ENCODE results near the gene RYR2.

RYR2 gene

DNA sequence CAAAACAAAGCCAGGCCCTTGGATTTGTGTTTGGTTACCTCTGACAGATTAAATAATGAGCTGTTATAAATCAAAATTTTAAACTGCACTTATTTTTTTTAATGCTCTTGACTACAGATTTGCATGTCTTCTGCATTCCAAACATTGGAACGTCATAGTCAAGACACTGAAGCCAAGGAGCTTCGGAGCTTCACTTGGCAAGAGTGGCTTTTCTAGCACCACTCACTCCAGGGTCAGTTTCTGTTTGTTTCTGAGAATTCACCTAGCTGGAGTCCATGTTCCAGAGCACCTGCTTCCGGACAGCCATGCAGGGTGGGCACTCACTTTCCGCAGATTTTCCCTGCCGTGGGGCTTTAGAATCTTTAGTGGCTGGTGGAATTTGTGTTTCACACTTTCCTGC lies 645.8 kb downstream of the RYR2 start:
- no peak for DNase-seq

DNA sequence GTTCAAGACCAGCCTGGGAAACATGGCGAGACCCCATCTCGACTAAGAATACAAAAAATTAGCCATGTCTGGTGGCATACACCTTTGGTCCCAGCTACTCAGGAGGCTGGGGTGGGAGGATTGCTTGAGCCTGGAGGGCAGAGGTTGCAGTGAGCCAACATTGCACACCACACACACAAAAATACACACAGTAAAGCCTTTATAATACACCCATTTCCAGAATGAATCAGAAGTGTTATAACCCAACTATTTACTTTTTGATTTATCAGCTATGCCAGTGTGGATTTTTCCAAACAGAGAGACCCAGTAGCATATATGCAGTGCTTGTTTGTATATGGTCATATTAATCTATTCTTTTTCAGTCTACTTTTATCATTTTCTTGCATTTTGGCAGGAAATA lies 648.7 kb downstream of the RYR2 start:
- no peak for DNase-seq

DNA sequence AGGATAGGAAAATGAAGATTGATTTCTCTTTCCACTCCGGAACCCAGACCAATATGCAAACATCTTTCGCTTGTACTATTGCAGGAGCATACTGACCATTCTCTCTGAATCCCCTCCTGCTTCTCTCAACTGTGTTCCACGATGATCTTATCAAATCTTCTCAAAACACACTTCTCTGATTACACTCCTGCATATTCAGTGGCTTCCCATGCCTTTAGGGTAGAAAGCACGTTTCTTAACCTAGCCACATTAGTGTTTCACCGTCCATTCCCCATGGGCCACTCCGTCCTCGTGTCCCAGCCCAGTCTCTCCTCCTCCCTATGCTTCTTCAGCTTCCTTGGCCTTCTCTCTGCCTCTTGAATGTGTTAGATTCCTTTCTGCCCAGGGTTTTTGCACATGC lies 650.3 kb downstream of the RYR2 start:
- DNase-seq, result no peak

DNA sequence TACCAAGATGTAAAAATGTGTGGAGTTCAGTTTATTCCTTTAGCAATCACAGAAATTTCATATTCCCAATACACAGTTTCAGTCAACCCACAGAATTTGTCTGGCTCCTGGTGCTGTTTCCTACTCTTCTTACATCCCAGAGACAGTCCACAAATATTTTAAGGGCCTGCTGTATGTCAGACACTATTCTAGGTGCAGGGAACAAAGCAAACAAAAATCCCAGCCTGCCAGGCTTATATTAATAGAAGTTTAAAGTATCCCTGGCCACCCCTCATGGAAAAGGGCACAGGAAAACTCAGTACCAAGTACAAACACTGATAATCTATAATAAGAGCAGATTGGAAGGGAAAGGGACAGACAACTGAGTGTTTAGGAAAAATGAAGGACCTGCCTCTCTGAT lies 653.9 kb downstream of the RYR2 start:
- no peak for DNase-seq

DNA sequence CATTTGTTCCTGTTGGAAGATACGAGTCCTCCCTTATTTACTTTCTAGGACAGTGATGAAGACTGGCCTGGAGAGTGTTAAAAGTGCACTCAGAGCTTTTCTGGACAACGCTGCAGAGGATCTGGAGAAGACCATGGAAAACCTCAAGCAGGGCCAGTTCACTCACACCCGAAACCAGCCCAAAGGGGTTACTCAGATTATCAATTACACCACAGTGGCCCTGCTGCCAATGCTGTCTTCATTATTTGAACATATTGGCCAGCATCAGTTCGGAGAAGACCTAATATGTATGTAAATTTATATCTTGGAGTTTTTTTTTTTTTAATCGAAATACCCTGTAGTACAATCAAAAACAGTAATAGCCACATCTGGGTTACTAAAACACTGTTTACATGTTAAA lies 658.2 kb downstream of the RYR2 start:
- DNase-seq, result no peak

DNA sequence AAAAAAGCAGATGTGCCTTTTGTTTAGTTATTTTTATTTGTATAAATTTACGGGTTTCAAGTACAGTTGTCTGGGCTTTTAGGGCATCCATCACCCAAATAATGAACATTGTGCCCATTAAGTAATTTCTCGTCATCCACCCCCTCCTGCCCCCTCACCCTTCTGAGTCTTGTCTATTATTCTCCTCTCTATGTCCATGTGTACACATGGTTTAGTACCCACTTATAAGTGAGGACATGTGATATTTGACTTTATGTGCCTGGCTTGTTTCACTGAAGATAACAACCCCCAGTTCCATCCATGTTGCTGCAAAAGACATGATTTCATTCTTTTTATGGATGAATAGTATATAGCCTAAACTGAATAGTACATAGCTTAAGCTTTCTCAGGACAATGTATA lies 659.5 kb downstream of the RYR2 start:
- DNase-seq, result no peak

DNA sequence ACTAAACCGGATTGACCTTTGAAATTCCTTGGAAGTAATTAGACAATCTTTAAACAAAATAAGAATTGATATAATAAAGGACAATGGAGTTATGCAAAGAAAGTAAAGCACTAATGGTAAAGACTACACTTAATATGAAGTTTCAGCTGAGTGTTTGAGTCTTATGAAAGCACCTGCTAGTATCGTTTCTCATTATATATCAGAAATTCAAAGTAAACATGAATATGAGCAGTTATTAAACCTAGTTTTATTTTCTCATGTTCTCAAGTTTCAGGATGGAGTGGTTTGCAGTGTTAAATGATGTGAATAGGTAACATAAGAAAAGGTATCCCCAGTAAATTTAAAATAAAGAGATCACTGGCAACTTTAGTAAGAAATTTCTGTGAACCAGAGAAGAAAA lies 660.2 kb downstream of the RYR2 start:
- DNase-seq, result no peak

DNA sequence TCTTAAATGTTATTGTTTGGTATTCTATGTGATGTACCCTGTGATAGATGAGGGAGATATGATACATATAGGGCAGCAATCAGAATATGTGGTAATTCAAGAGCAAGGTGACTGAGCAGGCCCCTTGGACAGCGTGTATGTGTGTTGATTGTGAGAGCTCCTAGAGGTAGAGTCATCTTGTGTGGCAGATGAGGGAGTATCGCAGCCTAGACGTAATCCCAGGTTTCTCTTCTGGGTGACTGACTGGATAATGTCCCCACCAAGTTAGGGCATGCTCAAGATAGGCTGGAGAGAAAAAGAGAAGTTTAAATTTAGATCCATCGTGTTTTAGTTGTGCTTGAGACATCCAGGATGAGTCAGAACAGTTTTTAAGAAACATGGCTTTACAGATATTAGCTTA lies 663.5 kb downstream of the RYR2 start:
- DNase-seq, result no peak

DNA sequence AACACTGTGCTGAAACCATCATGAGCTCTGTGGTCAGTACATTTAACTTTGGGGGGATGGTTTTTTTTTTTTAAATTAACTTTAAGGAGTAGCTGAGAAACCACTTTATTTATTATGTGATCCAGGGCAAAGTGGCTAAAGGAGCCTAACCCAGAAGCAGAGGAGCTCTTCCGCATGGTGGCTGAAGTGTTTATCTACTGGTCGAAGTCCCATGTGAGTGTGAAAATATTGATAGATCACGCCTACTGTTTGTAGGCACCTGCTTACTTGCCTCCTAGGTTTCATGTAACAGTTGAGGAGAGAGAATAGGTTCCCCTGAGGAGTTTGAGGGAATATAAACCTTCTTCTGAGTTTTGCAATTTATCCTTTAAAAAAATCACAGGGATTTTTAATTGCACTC lies 667.4 kb downstream of the RYR2 start:
- DNase-seq, result no peak

DNA sequence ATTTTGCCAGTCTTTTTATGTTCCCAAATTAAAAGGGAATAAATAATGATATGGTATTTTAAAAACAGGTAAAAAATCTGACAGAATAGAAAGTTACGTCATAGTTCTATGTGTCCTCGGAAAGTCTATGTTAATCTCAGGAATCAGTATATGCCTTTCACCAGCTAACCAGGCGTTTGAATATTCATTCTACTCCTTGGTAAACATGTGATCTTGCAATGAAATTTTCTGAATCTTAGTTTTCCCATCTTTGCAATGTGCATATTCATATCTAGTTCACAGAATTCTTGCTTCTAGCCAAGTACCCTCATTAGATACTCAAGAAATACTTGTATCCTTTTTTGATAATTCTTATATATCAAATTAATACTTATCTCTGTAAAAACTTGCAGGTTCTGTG lies 669.3 kb downstream of the RYR2 start:
- no peak for DNase-seq

DNA sequence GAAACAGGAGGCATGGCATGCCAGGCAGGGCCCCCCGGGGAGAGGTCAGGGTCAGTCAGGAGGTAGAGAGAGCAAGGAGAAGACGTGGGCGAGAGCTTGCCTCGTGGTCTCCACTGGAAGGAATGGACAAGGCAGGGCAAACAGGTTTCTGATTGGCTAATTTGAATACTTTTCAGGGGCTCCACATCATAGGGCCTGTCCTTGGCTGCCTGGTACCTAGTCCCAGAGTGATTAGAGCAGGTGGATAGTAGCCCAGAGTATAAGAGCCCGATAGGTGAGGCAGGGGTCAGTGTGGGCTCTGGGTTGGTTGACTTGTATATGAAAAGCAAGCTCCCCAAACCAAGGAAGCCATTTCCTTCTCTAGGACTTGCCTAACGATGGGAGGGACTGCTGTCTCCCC lies 670.1 kb downstream of the RYR2 start:
- no peak for DNase-seq

DNA sequence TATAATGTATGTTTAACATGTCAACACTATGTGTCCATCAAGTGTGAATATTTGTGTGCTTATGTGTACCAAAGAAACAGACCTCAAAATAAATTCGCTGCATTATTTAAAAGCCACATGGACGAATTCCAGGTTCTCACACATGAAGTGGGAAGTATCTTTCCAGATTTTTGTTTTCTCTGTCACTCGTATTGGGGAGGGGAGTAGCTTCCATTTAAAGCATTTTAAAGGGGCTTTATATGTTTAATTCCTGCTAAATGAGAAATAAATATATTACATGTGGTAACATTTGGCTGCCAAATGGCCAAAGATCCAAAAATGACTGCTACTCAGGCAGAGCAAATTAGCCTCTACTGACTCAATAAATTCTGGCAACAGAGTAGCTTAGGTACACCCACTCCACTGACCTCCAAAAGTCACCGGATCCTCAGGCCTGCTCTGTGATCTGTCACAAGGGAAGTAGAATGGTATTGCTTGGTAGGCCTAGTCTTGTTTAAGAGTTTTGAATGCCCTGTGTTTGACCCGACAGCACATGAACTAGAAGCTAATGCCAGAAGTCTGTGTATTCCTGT lies 670.7 kb downstream of the RYR2 start:
- DNase-seq, result no peak

DNA sequence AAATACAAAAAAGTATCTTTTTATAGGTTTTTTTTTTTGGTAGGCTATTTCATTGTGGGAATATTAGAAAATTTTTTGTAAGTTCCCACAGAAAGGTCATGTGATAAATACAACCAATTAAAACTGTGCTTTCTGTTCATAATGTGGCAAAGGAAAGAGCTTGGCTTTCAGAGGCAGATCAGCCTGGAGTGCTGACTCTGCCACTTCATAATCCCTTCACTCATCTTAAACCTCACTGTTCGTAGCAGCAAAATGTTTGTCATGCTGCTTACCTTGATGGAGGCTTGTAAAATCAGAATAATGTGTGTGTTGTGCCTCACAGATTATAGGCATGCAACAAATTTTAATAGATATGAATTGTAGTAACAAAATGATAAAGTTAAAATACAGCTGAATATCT lies 671.9 kb downstream of the RYR2 start:
- no peak for DNase-seq

DNA sequence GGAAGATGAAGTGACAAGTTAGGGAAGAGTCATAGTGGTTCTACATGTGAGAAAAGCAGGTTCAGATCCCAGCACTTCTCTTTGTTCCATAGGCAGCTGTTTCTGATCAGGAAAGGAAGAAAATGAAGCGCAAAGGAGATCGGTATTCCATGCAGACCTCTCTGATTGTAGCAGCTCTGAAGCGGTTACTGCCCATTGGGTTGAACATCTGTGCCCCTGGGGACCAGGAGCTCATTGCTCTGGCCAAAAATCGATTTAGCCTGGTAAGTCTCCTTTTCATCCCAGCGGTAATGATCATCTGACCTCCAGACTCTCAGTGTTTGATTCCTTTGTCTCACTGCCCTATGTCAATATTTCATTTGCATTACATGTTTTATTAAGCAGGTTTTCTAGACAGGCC lies 675.1 kb downstream of the RYR2 start:
- DNase-seq, result no peak

DNA sequence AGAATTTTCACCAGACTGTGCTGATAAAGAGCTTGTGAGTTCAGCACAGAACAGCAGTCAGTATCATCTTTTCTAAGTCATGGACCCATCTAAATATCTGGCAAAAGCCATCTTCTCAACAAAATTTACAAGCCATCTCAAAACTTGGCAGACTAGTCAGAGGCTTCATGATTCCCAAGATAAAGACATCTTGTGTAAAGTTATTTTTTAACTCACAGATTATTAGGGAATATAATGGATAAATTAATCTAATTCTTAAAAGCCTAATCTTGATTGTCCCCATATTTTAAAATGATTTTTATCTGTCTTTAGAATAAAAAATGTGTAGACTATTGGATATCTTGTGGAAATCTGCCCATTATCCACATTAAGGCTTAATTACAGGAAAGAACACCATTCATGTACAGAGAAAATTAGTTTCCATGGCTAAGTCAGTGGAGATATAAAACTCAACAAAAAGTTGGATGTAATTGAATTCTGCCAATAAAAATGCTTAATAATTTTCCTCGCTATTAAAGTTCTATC lies 688.9 kb downstream of the RYR2 start:
- DNase-seq, result no peak

DNA sequence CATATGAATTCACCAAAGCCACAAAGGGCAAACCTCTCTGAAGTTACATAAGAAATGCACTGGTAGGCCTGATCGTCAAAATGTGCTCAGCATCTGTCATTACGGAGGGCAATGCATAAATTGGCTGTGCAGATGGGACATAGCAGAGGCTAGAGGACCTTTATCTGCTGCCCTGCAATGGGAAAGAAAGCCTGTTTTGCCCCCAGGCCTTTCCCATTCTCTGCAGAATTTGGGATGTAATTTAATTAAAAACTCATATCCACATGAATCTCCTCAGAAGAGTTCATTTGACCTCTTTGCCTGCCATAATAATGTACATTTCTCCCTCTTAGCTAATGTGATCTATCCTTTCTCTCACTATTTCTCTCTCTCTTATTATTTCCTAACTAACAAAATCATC lies 690.7 kb downstream of the RYR2 start:
- no peak for DNase-seq

DNA sequence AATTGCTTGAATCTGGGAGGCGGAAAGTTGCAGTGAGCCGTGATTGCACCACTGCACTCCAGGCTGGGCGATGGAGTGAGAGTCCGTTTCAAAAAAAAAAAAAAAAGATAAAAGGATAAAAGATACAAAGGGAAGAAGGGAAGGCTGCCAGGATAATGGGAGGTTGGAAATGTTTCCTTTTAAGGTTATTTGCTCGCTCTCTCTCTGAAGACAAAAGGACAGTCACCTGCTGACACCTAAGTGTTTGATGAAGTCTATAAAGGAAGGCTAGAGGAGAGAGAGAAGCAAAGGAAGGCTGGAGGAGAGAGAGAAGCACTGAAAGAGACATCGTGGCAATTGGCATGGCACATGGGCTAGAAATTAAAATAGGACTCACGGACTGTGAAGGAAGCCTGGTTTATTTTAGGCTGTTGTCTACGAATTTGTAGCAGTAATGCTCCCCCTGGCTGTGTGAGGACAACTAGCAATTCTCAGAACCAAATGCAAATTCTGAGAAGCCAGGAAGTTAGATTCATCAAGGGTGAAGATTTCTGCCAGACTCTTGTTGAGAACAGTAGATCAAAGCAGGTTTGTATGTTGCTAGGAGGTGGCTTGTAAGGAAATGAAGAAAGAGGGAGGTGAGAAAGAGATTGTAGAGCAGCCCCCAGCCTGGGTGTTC lies 694.5 kb downstream of the RYR2 start:
- no peak for DNase-seq

DNA sequence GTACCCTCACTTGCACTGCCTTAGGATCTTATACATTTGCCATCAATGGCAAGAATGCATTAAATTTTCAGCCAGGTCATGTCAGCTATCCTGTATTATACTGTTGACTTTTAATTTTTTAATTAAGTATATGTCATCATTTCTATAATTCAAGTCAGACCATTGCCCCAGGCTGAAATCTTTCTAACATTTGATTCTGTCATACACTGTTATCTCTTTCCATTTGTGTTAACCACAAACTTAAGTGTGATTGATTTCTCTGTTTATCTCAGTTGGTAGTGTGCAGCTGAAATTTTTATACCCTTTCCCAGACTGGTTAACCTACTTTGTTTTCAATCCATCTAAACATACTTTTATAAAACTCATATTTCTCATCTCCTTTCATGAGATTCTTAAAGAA lies 695.5 kb downstream of the RYR2 start:
- DNase-seq, result no peak

DNA sequence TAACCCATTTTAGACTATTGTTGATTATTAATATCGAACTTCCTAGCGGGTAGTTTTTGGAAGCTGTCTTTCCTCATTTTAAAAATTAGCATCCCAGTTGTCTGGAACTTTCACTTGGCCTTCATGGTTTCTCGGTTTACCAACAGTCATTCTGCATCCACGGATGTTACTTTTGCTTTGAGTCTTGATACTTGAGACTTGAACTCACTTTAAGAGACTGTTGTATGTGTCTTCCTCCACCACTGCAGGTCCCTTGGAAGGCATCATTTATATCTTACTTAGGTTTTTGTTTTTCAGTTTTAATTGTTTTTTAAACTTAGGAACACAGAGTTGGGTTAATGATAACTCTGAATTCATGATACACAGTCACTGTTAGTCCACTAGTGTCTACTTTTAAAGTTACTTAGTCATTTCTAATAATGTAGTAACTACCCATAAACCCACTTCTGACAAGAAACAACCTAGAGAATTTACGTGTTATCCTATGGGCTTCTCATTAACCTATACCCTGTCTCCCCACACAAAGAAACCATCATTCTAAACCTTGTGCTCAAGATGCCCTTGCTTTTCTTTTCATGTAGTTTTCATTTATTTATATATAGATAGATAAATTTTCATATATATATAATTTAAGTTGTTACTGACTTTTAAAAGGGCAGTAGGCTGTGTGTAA lies 696.1 kb downstream of the RYR2 start:
- no peak for DNase-seq

DNA sequence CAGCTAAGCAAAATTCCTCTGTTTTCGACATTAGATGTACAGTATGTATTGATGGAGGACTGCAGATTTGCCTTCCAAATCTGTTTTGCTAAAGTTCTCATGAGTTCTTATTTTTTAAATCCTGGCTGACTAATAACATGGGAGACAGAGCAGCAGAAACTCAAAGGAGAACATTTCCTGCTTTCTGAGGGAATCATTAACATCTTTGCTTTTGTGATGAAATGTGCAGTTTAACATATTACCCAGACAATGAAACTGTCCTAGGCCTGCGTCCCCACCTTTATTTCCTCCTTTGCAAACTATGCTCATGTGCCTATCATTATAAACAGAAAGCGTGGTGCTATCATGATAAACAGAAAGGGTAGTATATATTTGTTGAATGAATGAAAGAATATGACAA lies 698.9 kb downstream of the RYR2 start:
- no peak for DNase-seq

DNA sequence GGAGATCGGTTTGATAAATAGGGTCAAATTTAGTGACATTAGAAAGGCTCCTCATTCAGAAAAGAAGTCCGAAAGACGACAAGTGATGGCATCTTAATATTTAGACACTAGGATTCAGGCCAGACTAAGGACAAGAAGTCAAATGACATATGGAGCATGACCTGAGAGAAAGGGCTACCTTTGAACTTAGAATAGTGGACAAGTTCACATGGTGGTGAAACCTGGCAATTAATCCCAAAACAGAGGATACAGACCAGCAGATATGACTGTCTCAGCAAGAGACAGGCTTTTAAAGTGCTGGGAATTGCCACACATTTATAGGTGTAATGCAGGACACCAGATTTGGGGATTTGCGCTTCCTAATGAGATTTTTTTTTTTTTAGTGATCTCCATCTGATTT lies 703.6 kb downstream of the RYR2 start:
- DNase-seq, result no peak

DNA sequence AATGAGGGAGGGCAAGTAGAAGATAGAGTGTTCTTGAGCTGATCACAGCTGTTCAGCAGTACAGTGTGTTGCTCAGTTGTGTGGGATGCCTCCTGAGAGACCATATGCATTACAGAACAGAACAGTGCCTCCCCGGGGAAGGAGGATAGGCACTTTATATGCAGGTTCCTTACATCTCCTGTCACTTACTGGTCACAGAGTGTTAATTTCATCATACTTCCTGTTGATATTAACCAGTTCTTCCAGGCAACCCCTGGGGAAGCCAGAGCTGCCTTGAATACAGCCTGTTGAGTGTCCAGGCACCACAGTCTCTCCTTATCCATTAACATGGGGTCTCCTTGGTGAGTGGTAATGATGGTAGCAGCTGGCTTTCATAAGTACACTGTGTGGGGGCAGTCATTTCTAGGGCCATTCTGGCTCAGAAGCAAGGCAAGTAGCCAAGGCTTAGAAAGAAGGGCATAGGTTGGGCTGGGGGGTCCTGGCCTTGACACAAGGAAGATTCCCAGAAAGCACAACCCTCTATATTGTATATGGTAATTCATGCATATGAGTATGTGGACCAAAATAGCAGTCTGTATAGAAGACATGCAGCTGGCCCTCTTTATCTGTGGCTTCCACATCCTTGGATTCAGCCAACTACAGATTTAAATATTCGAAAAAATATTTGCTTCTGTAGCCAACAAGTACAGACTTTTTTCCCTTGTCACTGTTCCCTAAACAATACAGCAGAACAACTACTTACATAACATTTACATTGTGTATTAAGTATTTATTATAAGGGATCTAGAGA lies 706.4 kb downstream of the RYR2 start:
- no peak for DNase-seq

DNA sequence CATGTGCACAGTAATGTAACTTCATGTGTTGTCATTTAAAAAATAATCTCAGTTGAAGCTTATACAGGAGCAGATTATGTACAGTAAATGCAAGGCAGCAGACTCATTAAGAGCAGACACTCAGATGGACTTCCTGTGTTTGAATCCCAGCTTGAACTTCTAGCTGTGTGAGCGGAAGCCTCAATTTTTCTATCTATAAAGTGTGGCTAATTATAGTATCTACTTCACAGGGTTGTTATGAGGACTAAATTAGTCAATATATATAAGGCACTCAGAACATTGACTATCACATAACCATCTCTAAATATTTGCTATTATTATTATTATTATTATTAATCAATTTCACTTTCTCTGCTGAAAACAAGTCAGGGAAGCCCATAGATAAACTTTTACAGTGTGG lies 707.1 kb downstream of the RYR2 start:
- DNase-seq, result no peak

DNA sequence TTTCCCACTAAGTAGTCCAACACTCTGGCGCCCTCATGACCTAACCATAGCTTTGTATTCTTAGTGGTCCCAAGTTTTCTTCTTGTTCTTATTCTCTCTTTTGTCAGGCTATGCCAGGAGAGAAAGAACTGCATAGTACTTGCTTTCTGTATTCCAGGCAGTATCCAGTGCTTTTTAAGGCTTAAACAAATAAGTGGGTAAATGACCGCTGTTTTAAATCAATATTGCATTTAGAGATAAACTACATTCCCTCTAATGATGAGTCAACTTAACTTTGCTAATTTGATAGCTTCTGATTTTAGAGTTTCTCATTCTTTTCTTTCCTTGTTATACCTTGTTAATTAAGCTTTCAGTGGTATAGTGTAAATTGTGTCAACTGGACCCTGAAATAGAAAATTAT lies 709.1 kb downstream of the RYR2 start:
- DNase-seq, result no peak

Data from GOT3 (cell line).